HUES6 (cell line): ENCODE results near the gene ERMARD.
A peak's percentile ranks its signal among the peaks of the same experiment; 100 is the strongest.

ENCODE experiments used
- H3K27ac ChIP-seq: 2 replicates; pipeline ENCODE4 v1.7.0; 2013; ENCODE audit warnings: low read depth, mild to moderate bottlenecking, low read length, inconsistent platforms
- H3K27me3 ChIP-seq: 2 replicates; pipeline ENCODE4 v1.6.1; 2013; ENCODE audit warnings: low read length; ENCODE audit not compliant: control insufficient read depth, insufficient read depth
- H3K36me3 ChIP-seq: 2 replicates; pipeline ENCODE4 v1.6.1; 2013; ENCODE audit warnings: low read length; ENCODE audit not compliant: control insufficient read depth, insufficient read depth
- H3K4me1 ChIP-seq: 2 replicates; pipeline ENCODE4 v1.6.1; 2013; ENCODE audit warnings: low read length; ENCODE audit not compliant: control insufficient read depth, insufficient read depth
- H3K4me3 ChIP-seq: 2 replicates; pipeline ENCODE4 v1.5.1; 2013; ENCODE audit warnings: low read depth, low read length
- H3K9ac ChIP-seq: one replicate; pipeline ENCODE4 v1.6.1; 2013; ENCODE audit warnings: mild to moderate bottlenecking, low read length
- H3K9me3 ChIP-seq: 2 replicates; pipeline ENCODE4 v1.6.1; 2013; ENCODE audit warnings: low read depth, low read length; ENCODE audit not compliant: control insufficient read depth, insufficient read depth

ERMARD gene

GRCh38 chr6:169812257-169812644 lies 60.8 kb downstream of the ERMARD start:
- H3K9ac ChIP-seq, result no peak overlapping the region

GRCh38 chr6:169813969-169814368 lies 62.5 kb downstream of the ERMARD start:
- H3K4me3 ChIP-seq, result no peak overlapping the region
- peaks cover 13% of the 10 kb centered on the region for H3K4me1 ChIP-seq
- H3K36me3 ChIP-seq, result no peaks in the 10 kb centered on the region
- H3K27ac ChIP-seq, result no peak overlapping the region
- peaks cover 23% of the 10 kb centered on the region for H3K9me3 ChIP-seq
- H3K9ac ChIP-seq, result no peak overlapping the region
- H3K27me3 ChIP-seq, result no peaks in the 10 kb centered on the region

More at GRCh38 chr6:169812257-169812644, 60.8 kb downstream of the ERMARD start:
- peaks cover 6% of the 10 kb centered on the region; the same call in 1 of the 2 replicates for H3K27me3 ChIP-seq
- H3K4me3 ChIP-seq, result no peak overlapping the region
- H3K9me3 ChIP-seq, result peaks cover 23% of the 10 kb centered on the region
- H3K36me3 ChIP-seq, result no peaks in the 10 kb centered on the region
- H3K4me1 ChIP-seq, result peaks cover 13% of the 10 kb centered on the region
- no peak overlapping the region for H3K27ac ChIP-seq

DNA sequence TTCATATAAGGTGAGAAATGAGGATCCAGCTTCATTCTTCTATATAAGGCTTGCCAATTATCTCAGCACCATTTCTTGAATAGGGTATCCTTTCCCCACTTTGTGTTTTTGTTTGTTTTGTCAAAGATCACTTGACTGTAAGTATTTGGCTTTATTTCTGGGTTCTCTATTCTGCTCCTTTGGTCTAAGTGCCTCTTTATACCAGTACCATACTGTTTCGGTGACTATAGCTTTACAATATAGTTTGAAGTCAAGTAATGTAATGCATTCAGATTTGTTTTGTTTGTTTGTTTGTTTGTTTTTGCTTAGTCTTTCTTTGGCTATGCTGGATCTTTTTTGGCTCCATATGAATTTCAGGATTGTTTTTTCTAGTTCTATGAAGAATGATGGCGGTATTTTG lies 64.6 kb downstream of the ERMARD start:
- Histone ChIP-seq H3K36me3 (no peaks in the 10 kb centered on the region), H3K4me1 (peaks cover 8% of the 10 kb centered on the region), H3K27me3 (no peaks in the 10 kb centered on the region), H3K27ac (no peak overlapping the region), H3K9ac (no peak overlapping the region), H3K4me3 (no peak overlapping the region), H3K9me3 (peaks cover 23% of the 10 kb centered on the region)

GRCh38 chr6:169816975-169817374 lies 65.6 kb downstream of the ERMARD start:
- H3K9me3 ChIP-seq, result peaks cover 23% of the 10 kb centered on the region
- no peak overlapping the region for H3K4me3 ChIP-seq
- H3K27me3 ChIP-seq, result no peaks in the 10 kb centered on the region
- no peaks in the 10 kb centered on the region for H3K36me3 ChIP-seq
- H3K27ac ChIP-seq, result no peak overlapping the region
- H3K9ac ChIP-seq, result no peak overlapping the region
- H3K4me1 ChIP-seq, result peaks cover 7% of the 10 kb centered on the region; the same call in 1 of the 2 replicates

DNA sequence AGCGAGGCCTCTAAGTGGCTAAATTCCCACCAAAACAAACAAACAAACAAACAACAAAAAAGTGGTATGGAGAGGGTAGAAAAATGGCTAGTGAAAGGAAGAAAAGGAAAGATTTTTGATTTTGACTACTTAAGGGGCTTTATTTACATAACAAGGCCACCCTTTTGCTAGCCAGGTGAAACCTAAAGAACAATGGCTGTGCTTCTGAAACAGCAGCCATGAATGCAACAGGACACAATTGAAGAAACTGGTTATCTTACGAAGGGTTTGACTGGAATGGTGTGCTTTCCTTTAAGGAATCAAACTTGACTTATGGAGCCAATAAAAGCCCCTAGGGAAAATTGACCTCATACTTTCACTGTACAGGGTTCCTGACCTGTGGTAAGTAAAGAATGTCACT lies 68.9 kb downstream of the ERMARD start:
- Histone ChIP-seq H3K9me3 (peaks cover 18% of the 10 kb centered on the region), H3K36me3 (no peaks in the 10 kb centered on the region), H3K27me3 (no peaks in the 10 kb centered on the region), H3K27ac (peak overlapping the region; percentile 36), H3K4me1 (peaks cover 7% of the 10 kb centered on the region; the same call in 1 of the 2 replicates), H3K9ac (no peak overlapping the region), H3K4me3 (no peak overlapping the region)

DNA sequence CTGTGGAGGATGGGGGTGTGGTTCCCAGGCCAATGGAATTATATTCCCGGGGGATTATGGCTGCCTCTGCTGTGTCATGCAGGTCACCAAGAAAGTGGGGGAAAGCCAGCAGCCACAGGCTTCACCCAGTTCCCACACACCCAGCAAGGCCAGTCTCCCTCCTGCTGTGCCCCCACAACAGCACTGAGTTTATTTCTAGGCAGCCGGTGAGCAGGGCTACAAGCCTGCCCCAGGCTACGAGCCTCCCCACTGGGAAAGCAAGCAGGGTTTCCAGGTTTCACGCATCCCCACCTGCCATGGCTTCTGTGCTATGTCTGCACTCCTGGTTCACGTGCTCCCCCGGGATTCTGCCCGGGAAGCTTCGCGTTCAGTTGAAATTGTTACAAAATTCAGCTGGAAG lies 72.6 kb downstream of the ERMARD start:
- no peak overlapping the region for H3K9ac ChIP-seq
- H3K4me1 ChIP-seq, result peaks cover 17% of the 10 kb centered on the region
- peaks cover 22% of the 10 kb centered on the region for H3K9me3 ChIP-seq
- H3K36me3 ChIP-seq, result no peaks in the 10 kb centered on the region
- no peaks in the 10 kb centered on the region for H3K27me3 ChIP-seq
- no peak overlapping the region for H3K27ac ChIP-seq
- no peak overlapping the region for H3K4me3 ChIP-seq

GRCh38 chr6:169824848-169825557 lies 73.6 kb downstream of the ERMARD start:
- no peak overlapping the region for H3K9ac ChIP-seq
- no peak overlapping the region for H3K27ac ChIP-seq
- no peaks in the 10 kb centered on the region for H3K27me3 ChIP-seq
- peaks cover 12% of the 10 kb centered on the region for H3K4me1 ChIP-seq
- H3K4me3 ChIP-seq, result no peak overlapping the region
- peaks cover 22% of the 10 kb centered on the region for H3K9me3 ChIP-seq
- no peaks in the 10 kb centered on the region for H3K36me3 ChIP-seq

- Histone ChIP-seq H3K4me1 (peaks cover 13% of the 10 kb centered on the region), H3K9ac (no peak overlapping the region), H3K27ac (no peak overlapping the region), H3K4me3 (no peak overlapping the region), H3K36me3 (no peaks in the 10 kb centered on the region), H3K9me3 (peaks cover 22% of the 10 kb centered on the region), H3K27me3 (0 out of 2 replicates have a peak, but pooled peaks cover 1% of the 10 kb centered on the region)
Observed at GRCh38 chr6:169825558-169826225, 74.3 kb downstream of the ERMARD start.

GRCh38 chr6:169826697-169827096 lies 75.3 kb downstream of the ERMARD start:
- Histone ChIP-seq H3K9ac (no peak overlapping the region), H3K27me3 (peaks cover 10% of the 10 kb centered on the region; the same call in 1 of the 2 replicates), H3K9me3 (peaks cover 22% of the 10 kb centered on the region), H3K36me3 (no peaks in the 10 kb centered on the region), H3K4me3 (no peak overlapping the region), H3K27ac (no peak overlapping the region), H3K4me1 (peaks cover 21% of the 10 kb centered on the region)

- no peaks in the 10 kb centered on the region for H3K36me3 ChIP-seq
- H3K9me3 ChIP-seq, result peaks cover 22% of the 10 kb centered on the region
- peaks cover 10% of the 10 kb centered on the region; the same call in 1 of the 2 replicates for H3K27me3 ChIP-seq
- no peak overlapping the region for H3K27ac ChIP-seq
- H3K9ac ChIP-seq, result no peak overlapping the region
- no peak overlapping the region for H3K4me3 ChIP-seq
- peaks cover 21% of the 10 kb centered on the region for H3K4me1 ChIP-seq
Observed at GRCh38 chr6:169827290-169827717, 75.9 kb downstream of the ERMARD start.

DNA sequence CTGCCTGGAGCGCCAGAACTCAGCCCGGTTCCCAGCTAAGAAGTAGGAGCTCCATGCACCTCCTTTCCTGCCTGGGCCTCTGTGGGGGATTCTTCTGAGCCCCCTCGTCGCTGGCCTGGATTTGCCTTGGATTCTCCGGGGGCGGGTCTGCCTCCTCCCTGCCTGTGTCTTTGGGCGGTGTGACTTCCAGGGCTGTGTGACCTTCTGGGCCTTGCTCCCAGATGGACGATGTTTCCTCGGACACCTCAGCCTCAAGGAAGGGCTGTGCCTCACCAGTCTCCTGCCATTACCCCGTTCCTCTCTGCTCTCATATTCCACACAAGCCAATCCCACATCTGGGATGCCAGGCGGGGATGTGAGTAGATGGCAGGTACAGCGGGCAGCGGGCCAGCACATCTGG lies 76.8 kb downstream of the ERMARD start:
- H3K9me3 ChIP-seq, result peaks cover 21% of the 10 kb centered on the region
- H3K4me3 ChIP-seq, result no peak overlapping the region
- H3K27ac ChIP-seq, result no peak overlapping the region
- H3K9ac ChIP-seq, result no peak overlapping the region
- peaks cover 10% of the 10 kb centered on the region; the same call in 1 of the 2 replicates for H3K27me3 ChIP-seq
- H3K36me3 ChIP-seq, result no peaks in the 10 kb centered on the region
- H3K4me1 ChIP-seq, result peaks cover 26% of the 10 kb centered on the region
